ENCODE measurements around the gene FETUB. TPM values are rescaled to one million over a fixed set of nuclear protein-coding genes. Genes with fewer than 3 reads are reported as not detected.

The FETUB gene
- polyA plus RNA-seq, 1 donor (not counting 4 experiments of a cell fraction or from before 2014, with no cell fraction given), result 0.25 TPM

DNA sequence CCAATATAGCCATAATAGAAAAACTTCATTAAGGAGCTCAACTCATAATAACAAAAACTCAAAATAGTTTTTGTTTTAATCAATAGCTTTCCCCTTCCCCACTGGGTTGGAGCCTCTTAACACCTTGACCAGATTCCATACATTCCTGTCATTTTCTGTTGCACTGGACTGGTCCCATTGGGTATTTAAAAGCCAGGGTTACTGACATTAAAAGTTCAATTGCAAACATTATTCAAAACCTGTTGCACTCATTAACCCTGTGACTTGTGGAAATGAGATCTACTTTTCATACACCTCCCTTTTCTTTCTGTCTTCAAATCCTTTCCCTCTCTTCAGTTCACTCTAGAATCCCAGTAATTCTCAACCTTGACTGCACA, 23.9 kb downstream of the FETUB start:
- H4K20me1 ChIP-seq (ENCODE audit: control insufficient read depth, extremely low read depth, insufficient read depth, low read length), result no peaks in the 10 kb centered on the region
- no peak overlapping the region for H3K27ac ChIP-seq (ENCODE audit: control insufficient read depth, insufficient read depth, low read length)
- no peak overlapping the region for H3K4me2 ChIP-seq (ENCODE audit: control insufficient read depth, extremely low read depth, insufficient read depth, low read depth, low read length)
- no peaks in the 10 kb centered on the region for H3K36me3 ChIP-seq (ENCODE audit: control insufficient read depth in 2 of 2, extremely low read depth in 1 of 2, insufficient read depth in 2 of 2, low read length in 2 of 2)
- H3K27me3 ChIP-seq (ENCODE audit: control insufficient read depth, extremely low read depth, insufficient read depth, low read length), result no peaks in the 10 kb centered on the region
- H2AFZ ChIP-seq (ENCODE audit: control insufficient read depth, low read length), result no peak overlapping the region
- no peak for DNase-seq (ENCODE audit: low read depth, low spot score)
- H3K9me1 ChIP-seq (ENCODE audit: control insufficient read depth, extremely low read depth, insufficient read depth, low read length), result no peaks in the 10 kb centered on the region
- no peak for FAIRE-seq
- dilution Hi-C loops (cut with MboI; ENCODE audit: extremely low pct_ligation_motif_present, low sequenced_read_pairs), result no loop called here
- no peak overlapping the region for H3K4me3 ChIP-seq (ENCODE audit: control insufficient read depth in 2 of 3, extremely low read depth in 1 of 3, insufficient read depth in 2 of 3, low read depth in 1 of 3, low read length in 3 of 3)
- H3K9ac ChIP-seq (ENCODE audit: control insufficient read depth, extremely low read depth, insufficient read depth, low read length), result no peak overlapping the region
- no peaks in the 10 kb centered on the region for H3K9me3 ChIP-seq (ENCODE audit: control insufficient read depth, low read depth, low read length)
- no peak for TF ChIP-seq EZH2 (IDR thresholded peaks at IDR 0.05; ENCODE audit: low read length)
- TF ChIP-seq, protein P1, sequence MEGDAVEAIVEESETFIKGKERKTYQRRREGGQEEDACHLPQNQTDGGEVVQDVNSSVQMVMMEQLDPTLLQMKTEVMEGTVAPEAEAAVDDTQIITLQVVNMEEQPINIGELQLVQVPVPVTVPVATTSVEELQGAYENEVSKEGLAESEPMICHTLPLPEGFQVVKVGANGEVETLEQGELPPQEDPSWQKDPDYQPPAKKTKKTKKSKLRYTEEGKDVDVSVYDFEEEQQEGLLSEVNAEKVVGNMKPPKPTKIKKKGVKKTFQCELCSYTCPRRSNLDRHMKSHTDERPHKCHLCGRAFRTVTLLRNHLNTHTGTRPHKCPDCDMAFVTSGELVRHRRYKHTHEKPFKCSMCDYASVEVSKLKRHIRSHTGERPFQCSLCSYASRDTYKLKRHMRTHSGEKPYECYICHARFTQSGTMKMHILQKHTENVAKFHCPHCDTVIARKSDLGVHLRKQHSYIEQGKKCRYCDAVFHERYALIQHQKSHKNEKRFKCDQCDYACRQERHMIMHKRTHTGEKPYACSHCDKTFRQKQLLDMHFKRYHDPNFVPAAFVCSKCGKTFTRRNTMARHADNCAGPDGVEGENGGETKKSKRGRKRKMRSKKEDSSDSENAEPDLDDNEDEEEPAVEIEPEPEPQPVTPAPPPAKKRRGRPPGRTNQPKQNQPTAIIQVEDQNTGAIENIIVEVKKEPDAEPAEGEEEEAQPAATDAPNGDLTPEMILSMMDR (optimal IDR thresholded peaks at IDR 0.05 in 1 of 3, IDR thresholded peaks at IDR 0.05 in 1 of 3, conservative IDR thresholded peaks at IDR 0.05 in 1 of 3; ENCODE audit: extremely low read depth in 1 of 3, insufficient read depth in 2 of 3, low read length in 3 of 3), result no peak
- H3K79me2 ChIP-seq (ENCODE audit: control insufficient read depth, insufficient read depth, low read length), result no peaks in the 10 kb centered on the region
- H3K4me1 ChIP-seq (ENCODE audit: control insufficient read depth, extremely low read depth, insufficient read depth, low read length), result peaks cover 7% of the 10 kb centered on the region

DNA sequence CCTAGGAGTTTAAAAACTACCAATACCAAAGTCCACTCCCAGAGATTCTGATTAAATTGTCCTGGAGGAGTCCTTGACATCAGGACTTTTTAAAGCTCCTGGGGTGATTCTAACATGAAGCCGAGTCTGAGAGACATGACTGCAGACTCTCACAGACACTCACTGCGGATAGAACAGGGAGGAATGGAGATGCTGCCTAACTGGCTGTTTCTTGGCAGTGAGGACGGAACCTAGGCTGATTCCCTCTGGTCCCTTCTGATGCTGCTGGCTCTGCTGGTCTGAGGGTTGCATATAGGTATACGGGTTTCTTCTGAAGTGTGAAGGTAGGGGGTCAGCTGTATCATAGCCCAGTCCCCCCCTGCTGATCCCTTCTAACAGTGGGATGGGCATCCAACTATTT, 24.3 kb downstream of the FETUB start:
- no peaks in the 10 kb centered on the region for H3K9me1 ChIP-seq (ENCODE audit: control insufficient read depth, extremely low read depth, insufficient read depth, low read length)
- no peak overlapping the region for H3K4me2 ChIP-seq (ENCODE audit: control insufficient read depth, extremely low read depth, insufficient read depth, low read depth, low read length)
- H3K36me3 ChIP-seq (ENCODE audit: control insufficient read depth in 2 of 2, extremely low read depth in 1 of 2, insufficient read depth in 2 of 2, low read length in 2 of 2), result no peaks in the 10 kb centered on the region
- H3K27ac ChIP-seq (ENCODE audit: control insufficient read depth, insufficient read depth, low read length), result no peak overlapping the region
- no peaks in the 10 kb centered on the region for H3K79me2 ChIP-seq (ENCODE audit: control insufficient read depth, insufficient read depth, low read length)
- H4K20me1 ChIP-seq (ENCODE audit: control insufficient read depth, extremely low read depth, insufficient read depth, low read length), result no peaks in the 10 kb centered on the region
- no peak for FAIRE-seq
- dilution Hi-C loops (cut with MboI; ENCODE audit: extremely low pct_ligation_motif_present, low sequenced_read_pairs), result no loop called here
- no peaks in the 10 kb centered on the region for H3K27me3 ChIP-seq (ENCODE audit: control insufficient read depth, extremely low read depth, insufficient read depth, low read length)
- no peaks in the 10 kb centered on the region for H3K9me3 ChIP-seq (ENCODE audit: control insufficient read depth, low read depth, low read length)
- H3K9ac ChIP-seq (ENCODE audit: control insufficient read depth, extremely low read depth, insufficient read depth, low read length), result no peak overlapping the region
- DNase-seq (ENCODE audit: low read depth, low spot score), result no peak
- H3K4me1 ChIP-seq (ENCODE audit: control insufficient read depth, extremely low read depth, insufficient read depth, low read length), result peaks cover 11% of the 10 kb centered on the region
- TF ChIP-seq, protein P1 (optimal IDR thresholded peaks at IDR 0.05 in 1 of 3, IDR thresholded peaks at IDR 0.05 in 1 of 3, conservative IDR thresholded peaks at IDR 0.05 in 1 of 3; ENCODE audit: extremely low read depth in 1 of 3, insufficient read depth in 2 of 3, low read length in 3 of 3), result no peak
- no peak for TF ChIP-seq EZH2 (IDR thresholded peaks at IDR 0.05; ENCODE audit: low read length)
- no peak overlapping the region for H2AFZ ChIP-seq (ENCODE audit: control insufficient read depth, low read length)
- H3K4me3 ChIP-seq (ENCODE audit: control insufficient read depth in 2 of 3, extremely low read depth in 1 of 3, insufficient read depth in 2 of 3, low read depth in 1 of 3, low read length in 3 of 3), result no peak overlapping the region

All from keratinocyte (primary cell).